NCI-H2029 treated with DMSO at 0.1 percent for 48 hours (cell line): ENCODE data around the gene ANG.
"Not testable (repeated sequence)": the region's sequence is repeated elsewhere in the genome, so short reads cannot be mapped to it uniquely, and the experiment has no call there.

Source experiments
- DNase-seq: peaks from one replicate; lab custom pipeline; 2025; lab: John Stamatoyannopoulos, UW

The ANG gene

GRCh38 chr14:20688167-20688839 is at the start of gene ANG:
Gene ANG, plus strand, starts transcription at chr14:20688764. Its CDS starts 4,801 bp downstream, at chr14:20693565.
- DNase-seq = no peak

DNA sequence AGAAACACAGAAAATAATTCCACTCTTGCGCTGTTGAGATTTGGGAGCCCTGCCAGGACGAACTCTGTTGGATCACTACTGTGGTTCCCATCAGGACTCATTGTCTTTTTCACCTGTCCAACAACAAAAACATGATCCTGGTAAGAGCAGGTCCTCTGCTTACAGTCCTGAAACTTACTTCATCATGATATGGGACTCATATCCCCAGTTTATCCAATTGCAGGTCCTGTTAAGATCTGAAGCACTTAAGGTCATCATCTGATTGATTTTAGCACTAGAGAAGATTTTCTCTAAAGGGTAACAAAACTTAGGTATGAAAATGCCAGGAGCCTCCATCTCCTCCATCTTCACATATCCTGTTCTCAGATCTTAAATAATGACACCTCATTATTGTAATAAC is 47.0 kb upstream of the ANG start, which contains the start of gene OR6S1:
TSS of gene OR6S1 (minus strand) at position 101 of the 400 bp plus-strand sequence. CDS start at position 101, 0 bp downstream.
- DNase-seq = no peak

- no peak for DNase-seq
Observed at GRCh38 chr14:20642182-20642581, 46.4 kb upstream of the ANG start.

DNA sequence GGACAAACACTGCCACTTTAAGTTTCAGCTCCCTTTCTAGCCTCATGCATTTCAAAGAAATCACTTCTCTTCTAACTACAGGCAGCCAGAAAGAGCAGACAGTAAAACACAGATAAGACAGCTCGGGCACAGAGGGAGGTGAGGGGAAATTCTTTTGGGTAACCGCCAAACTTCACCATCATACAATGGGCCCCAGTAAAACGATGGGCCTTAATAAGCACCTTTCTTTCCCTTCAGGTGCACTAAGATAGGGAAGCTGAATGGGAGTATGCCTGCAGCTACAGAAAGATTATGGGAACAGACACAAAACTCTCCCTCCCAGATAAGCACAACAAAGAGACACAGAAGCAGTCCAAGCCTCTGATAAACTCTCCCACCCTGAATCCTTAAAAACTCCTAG is 45.8 kb upstream of the ANG start:
- not testable (repeated sequence) for DNase-seq

DNA sequence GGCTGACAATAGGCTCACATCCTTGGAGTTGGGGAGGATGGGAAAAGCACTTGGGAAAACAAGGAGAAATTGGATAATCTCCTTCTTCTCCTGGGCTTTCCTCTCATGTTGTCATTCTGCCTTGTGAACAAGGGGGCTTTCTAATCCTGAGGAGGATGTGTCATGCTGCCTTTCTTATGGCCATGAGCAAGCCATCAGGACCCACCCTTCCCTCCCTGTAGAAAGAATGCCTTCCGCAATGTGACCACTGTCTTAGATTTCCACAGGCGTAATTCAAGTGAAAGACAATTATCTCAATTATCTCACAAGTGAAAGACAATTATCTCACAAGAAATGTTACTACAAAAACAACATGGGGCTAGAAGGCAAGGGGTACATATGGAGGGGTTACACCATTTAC is 44.0 kb upstream of the ANG start:
- no peak for DNase-seq

DNA sequence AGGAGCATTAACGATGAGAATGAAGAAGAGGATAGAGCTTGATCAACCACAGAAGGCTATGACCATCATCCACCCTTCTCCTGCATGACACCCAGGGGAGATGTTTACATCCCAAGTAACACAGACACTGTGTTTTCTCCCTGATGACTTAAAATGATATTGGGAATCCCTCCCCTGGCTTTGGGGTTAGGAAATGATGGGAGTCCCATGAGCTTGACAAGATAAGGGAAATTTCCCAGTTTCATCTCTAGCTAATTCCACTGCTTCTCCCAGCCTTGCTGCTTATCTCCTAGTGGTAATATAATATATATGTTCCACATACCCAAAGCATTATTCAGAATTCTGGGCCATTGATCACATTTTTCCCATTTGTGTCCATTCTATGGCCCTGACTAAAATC is 43.1 kb upstream of the ANG start:
- DNase-seq = no peak

DNA sequence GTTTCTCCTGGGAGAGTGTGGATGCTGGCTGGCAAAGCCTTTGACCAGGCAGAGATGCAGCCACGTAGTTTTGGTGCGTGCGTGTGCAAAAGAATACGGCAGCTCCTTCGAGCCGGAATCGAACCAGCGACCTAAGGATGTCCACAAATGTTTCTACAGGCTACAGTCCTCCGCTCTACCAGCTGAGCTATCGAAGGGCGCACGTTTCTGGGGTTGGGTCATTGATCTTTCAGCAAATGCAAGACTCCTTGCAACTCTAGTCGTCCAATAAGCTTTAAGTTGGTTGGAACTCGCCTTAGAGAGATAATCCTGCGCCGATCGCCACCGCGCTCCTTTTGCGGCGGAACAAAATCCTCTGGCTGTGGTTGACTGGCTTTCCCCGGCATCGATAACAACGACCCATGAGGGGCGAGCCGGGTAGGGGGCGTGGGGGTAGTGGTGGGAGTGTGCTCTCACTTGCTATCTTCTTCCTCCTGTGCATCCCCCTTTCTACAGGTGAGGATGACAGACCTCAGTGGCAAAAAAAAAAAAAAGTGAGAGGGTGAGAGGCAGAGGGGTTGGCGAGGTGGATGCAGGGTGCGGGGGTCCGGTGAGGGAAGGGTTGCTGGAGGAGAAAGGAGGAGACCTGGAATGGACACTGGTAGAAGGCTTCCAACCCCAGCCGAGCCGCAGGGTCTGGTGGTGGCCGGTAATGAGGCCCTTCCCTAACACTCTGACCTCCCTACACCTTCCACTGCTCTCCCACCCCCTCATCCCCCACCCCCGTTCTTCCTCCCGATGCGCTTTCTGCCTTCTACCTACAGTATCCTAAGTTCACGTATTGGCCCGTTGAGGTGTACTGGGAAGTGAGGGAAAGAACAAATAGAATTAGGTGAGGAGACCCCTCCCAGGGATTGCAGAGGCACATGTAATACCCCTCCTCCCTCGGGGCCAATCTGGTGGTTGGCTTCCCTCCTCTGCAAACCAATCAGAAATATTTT is 35.3 kb upstream of the ANG start:
- no peak for DNase-seq

- no peak for DNase-seq
Observed at GRCh38 chr14:20655851-20656250, 32.7 kb upstream of the ANG start.

GRCh38 chr14:20656274-20656673 is 32.3 kb upstream of the ANG start:
- no peak for DNase-seq

GRCh38 chr14:20657216-20658211 is 31.1 kb upstream of the ANG start:
- no peak for DNase-seq

GRCh38 chr14:20658246-20658645 is 30.3 kb upstream of the ANG start:
- no peak for DNase-seq

GRCh38 chr14:20659336-20659735 is 29.2 kb upstream of the ANG start:
- DNase-seq = no peak

DNA sequence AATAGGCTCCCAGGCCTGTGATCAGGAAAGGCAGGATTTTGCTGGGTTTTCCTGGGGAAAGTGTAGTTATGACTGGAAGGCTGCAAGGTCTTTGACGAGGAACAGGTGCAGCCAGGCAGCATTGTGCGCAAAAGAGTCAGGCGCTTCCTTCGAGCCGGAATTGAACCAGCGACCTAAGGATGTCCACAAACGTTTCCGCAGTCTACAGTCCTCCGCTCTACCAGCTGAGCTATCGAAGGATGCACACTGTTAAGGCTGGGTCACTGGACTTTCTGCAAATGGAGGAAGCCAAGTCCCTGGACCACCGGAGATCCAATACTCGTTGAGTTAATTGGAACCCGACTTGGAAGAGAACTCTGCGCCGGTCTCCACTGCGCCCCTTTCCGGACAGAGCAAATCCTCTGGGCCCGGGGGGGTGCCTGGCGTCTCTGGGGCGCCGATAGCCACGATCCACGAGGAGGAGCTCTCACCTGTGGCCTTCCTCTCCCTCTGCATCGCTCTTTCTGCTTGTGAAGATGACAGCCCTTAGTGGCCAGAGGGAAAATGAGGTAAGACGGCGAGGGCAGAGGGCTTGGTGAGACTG is 28.7 kb upstream of the ANG start:
- DNase-seq = no peak

DNA sequence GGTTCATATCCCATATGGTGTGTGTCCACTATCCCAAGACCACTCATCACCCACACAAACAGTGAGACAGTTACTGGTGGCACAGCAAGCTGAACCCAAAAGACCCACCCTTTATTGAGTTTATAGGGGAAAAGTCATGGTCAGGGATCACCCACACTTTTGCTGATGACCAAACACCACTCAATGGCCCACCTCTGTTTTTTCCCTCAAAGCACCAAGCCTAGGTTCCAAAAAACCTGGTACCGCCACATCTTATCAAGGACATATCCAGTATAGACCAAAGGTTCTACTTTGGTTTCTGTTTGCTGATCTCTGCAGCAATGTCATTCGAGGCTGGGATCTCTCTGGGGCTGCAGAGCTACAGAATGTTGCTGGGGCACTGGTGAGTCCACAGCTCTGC is 27.4 kb upstream of the ANG start:
- no peak for DNase-seq

- DNase-seq = no peak
Observed at GRCh38 chr14:20662968-20663732, 25.4 kb upstream of the ANG start.

DNA sequence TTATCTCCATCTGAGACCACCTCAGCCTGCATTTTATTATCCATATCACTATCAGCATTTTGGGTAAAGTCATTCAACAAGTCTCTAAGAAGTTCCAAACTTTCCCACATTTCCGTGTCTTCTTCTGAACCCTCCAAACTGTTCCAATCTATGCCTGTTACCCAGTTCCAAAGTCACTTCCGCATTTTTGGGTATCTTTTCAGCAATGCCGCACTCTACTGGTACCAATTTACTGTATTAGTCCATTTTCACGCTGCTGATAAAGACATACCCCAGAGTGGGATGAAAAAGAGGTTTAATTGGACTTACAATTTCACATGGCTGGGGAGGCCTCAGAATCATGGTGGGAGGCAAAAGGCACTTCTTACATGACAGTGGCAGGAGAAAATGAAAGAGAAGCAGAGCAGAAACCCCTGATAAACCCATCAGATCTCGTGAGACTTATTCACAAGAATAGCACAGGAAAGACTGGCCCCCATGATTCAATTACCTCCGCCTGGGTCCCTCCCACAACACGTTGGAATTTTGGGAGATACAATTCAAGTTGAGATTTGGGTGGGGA is 22.1 kb upstream of the ANG start:
- not testable (repeated sequence) for DNase-seq

- no peak for DNase-seq
Observed at GRCh38 chr14:20667957-20668356, 20.6 kb upstream of the ANG start.

GRCh38 chr14:20668969-20669368 is 19.6 kb upstream of the ANG start:
- no peak for DNase-seq

DNA sequence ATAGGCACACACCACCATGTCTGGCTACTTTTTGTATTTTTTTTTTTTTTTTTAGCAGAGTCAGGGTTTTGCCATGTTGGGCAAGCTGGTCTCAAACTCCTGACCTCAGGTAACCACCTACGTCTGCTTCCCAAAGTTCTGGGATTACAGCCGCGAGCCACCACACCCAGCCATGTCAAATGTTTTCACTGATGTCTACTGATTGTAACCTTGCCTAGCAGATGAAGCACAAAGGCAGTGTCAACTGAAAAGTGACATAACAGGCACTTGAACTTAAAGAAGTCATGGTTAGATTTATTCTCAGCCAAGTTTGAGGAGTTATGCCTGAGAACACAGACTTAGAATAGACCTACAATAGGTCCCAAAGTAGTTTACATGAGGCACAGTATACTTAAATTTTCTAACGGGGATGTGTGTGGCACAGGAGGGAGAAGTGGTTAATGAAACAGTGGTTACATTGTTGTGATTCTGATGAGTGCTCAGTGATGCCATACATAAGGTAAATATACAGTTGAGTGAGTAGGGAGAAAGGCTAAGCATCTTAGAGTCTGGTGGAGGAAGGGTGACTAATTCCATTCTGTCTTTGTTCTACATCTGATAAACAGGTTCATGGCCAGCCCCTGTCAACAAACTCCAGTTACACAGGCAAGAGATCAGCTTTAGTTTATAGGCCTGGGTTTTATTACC is 16.8 kb upstream of the ANG start:
- DNase-seq = no peak

- DNase-seq = no peak
Observed at GRCh38 chr14:20675669-20676068, 12.9 kb upstream of the ANG start.
